K562 (cell line): Measurements from ENCODE around the gene CTRB1. TPM values are rescaled to one million over a fixed set of nuclear protein-coding genes. Genes with fewer than 3 reads are reported as not detected.

Experiments used
- ATAC-seq: fragments of 200-7000 bp; cut with Tn5 transposase; 3 replicates; pipeline ENCODE4 v1.9.1; 2020; ENCODE audit warnings: moderate library complexity
- BruUV-seq: library from RNA; stranded (reverse); fragments of 400-500 nt; replicated peaks from 2 replicates; lab custom pipeline; 2021; lab: Mats Ljungman, UMichigan
- CTCF ChIA-PET: fragments of 300-600 bp; formaldehyde crosslinking; extraction: SDS; loops from one replicate; lab custom pipeline; 2021; ENCODE audit warnings: low intra/inter-chr PET ratio; lab: Yijun Ruan, JAX
- POLR2A ChIA-PET: fragments of 300-600, 350-650 bp; sonication (Branson Sonifier 250); formaldehyde crosslinking; extraction: SDS; loops from one replicate; lab custom pipeline; 2021; ENCODE audit warnings: antibody characterized with exemption, inconsistent platforms; lab: Yijun Ruan, JAX
- DNase-seq, 4 experiments: peaks; one replicate each; pipeline versions ENCODE4 v3.0.0 to v3.0.0-alpha.2; 2011 to 2018; ENCODE audit warnings: low spot score in 3 of 4, mixed read lengths in 3 of 4; ENCODE audit errors: extremely low read depth in 1 of 4
- FAIRE-seq: peaks from 2 replicates; lab custom pipeline; 2011; peaks lifted over from hg19 to GRCh38; lab: Jason Lieb, UNC
- H2AFZ ChIP-seq: 2 replicates; pipeline ENCODE4 v1.6.0; 2011; ENCODE audit warnings: low read depth, low read length, control low read depth, inconsistent platforms
- H3K27ac ChIP-seq: fragments of 200-600 bp; 3 replicates; pipeline ENCODE4 v1.8.0; 2011; ENCODE audit warnings: low read depth, mild to moderate bottlenecking, control low read depth, inconsistent platforms, low read length, moderate library complexity, mixed read lengths; ENCODE audit errors: extremely low read depth
- H3K27me3 ChIP-seq, 2 experiments: fragments of 300-600 bp in 1 of 2; 2 replicates in 1 of 2; 3 replicates in 1 of 2; pipeline versions ENCODE4 v1.6.0 to v1.8.0; 2011; ENCODE audit warnings: inconsistent platforms in 2 of 2, low read length in 2 of 2, mild to moderate bottlenecking in 1 of 2, mixed read lengths in 1 of 2, moderate library complexity in 1 of 2; ENCODE audit not compliant: control insufficient read depth in 2 of 2, insufficient read depth in 2 of 2
- H3K36me3 ChIP-seq: fragments of 300-600 bp; 3 replicates; pipeline ENCODE4 v1.8.0; 2011; ENCODE audit warnings: mild to moderate bottlenecking, low read length, inconsistent platforms; ENCODE audit not compliant: control insufficient read depth, insufficient read depth
- H3K4me1 ChIP-seq, 2 experiments: fragments of 200-600 bp in 1 of 2; replicated peaks in 1 of 2; 2 replicates in 1 of 2; 3 replicates in 1 of 2; pipeline versions ENCODE4 v1.5.1 to v1.8.0; 2011; ENCODE audit warnings: inconsistent platforms in 2 of 2, low read length in 2 of 2, mild to moderate bottlenecking in 1 of 2, mixed read lengths in 1 of 2, moderate library complexity in 1 of 2; ENCODE audit not compliant: control insufficient read depth in 2 of 2, insufficient read depth in 2 of 2
- H3K4me2 ChIP-seq: 2 replicates; pipeline ENCODE4 v1.6.1; 2011; ENCODE audit warnings: low read length, control low read depth, inconsistent platforms, mixed read lengths; ENCODE audit not compliant: insufficient read depth
- H3K4me3 ChIP-seq: fragments of 200-600 bp; sonication (generic), shearing (Covaris generic); 2 replicates; pipeline ENCODE4 v1.5.1; 2016; ENCODE audit warnings: control low read depth, inconsistent platforms
- H3K79me2 ChIP-seq: fragments of 200-600 bp; 3 replicates; pipeline ENCODE4 v1.8.0; 2011; ENCODE audit warnings: low read length, inconsistent platforms; ENCODE audit not compliant: control insufficient read depth, insufficient read depth
- H3K9ac ChIP-seq, 2 experiments: 2 replicates each; pipeline versions ENCODE4 v1.6.0 to v1.6.1; 2011; ENCODE audit warnings: low read depth in 2 of 2, low read length in 2 of 2, control low read depth in 1 of 2, inconsistent platforms in 1 of 2, mild to moderate bottlenecking in 1 of 2, mixed read lengths in 1 of 2; ENCODE audit not compliant: insufficient read depth in 1 of 2
- H3K9me1 ChIP-seq: one replicate; pipeline ENCODE4 v1.6.0; 2011; ENCODE audit warnings: inconsistent platforms, mild to moderate bottlenecking, low read length, moderate library complexity; ENCODE audit not compliant: control insufficient read depth, insufficient read depth
- H3K9me3 ChIP-seq: replicated peaks from 2 replicates; pipeline ENCODE4 v1.5.1; 2011; ENCODE audit warnings: low read depth, low read length, inconsistent platforms; ENCODE audit not compliant: control insufficient read depth, insufficient read depth
- H4K20me1 ChIP-seq: replicated peaks from 2 replicates; pipeline ENCODE4 v1.6.1; 2011; ENCODE audit warnings: low read length, inconsistent platforms, mixed read lengths; ENCODE audit not compliant: control insufficient read depth, insufficient read depth
- HNRNPL ChIP-seq: fragments of 200-400 bp; formaldehyde crosslinking; IDR thresholded peaks from 2 replicates; pipeline ENCODE4 v1.6.1; 2017; ENCODE audit warnings: low read depth, mild to moderate bottlenecking, low read length
- KHSRP ChIP-seq: fragments of 450-650 bp; IDR thresholded peaks from 2 replicates; pipeline ENCODE4 v1.6.1; 2017
- PHTF2 ChIP-seq: fragments of 250-450 bp; sonication (Bioruptor Pico); IDR thresholded peaks from 2 replicates; pipeline ENCODE4 v1.5.0; 2021; ENCODE audit warnings: mild to moderate bottlenecking
- RNF2 ChIP-seq: sonication (generic); IDR thresholded peaks from 2 replicates; pipeline ENCODE4 v1.6.1; 2016
- SIN3B ChIP-seq: fragments of 450-650 bp; IDR thresholded peaks from 2 replicates; pipeline ENCODE4 v1.6.1; 2017; ENCODE audit warnings: low read depth, mild to moderate bottlenecking, moderate library complexity
- TBL1XR1 ChIP-seq, 2 experiments: IDR thresholded peaks; 2 replicates each; pipeline ENCODE4 v1.6.1; 2012; ENCODE audit warnings: improper control_type of control experiment in 2 of 2, low read length in 2 of 2, mild to moderate bottlenecking in 1 of 2
- TEAD1 ChIP-seq, 2 experiments: fragments of 450-650 bp in 1 of 2; sonication (generic) in 1 of 2; formaldehyde crosslinking; IDR thresholded peaks; 2 replicates each; pipeline versions ENCODE4 v1.4.0 to v1.8.0; 2020 to 2022; ENCODE audit warnings: mild to moderate bottlenecking in 2 of 2, missing genetic modification reagents in 1 of 2
- ZNF354B ChIP-seq: fragments of 250-450 bp; sonication (Bioruptor Pico); IDR thresholded peaks from 2 replicates; pipeline ENCODE4 v1.4.0; 2020
- ZNF431 ChIP-seq: sonication (generic); formaldehyde crosslinking; IDR thresholded peaks from 2 replicates; pipeline ENCODE4 v1.8.0; 2022; ENCODE audit warnings: mild to moderate bottlenecking, missing genetic modification reagents
- ZNF57 ChIP-seq: fragments of 450-650 bp; formaldehyde crosslinking; IDR thresholded peaks from 2 replicates; pipeline ENCODE4 v1.4.0; 2020; ENCODE audit warnings: mild to moderate bottlenecking, moderate library complexity
- WGBS: fragments of 100-300 bp; shearing (Covaris generic); methylation state at CpG from one replicate; pipeline ENCODE4 v1.1.6; 2016; ENCODE audit warnings: low coverage, mixed read lengths; ENCODE audit not compliant: insufficient coverage; ENCODE audit errors: missing lambda C conversion rate; 5-methylcytosine and 5-hydroxymethylcytosine counted together
- in situ Hi-C: fragments of 300-500 bp; cut with MboI; formaldehyde crosslinking; loops from 4 replicates; pipeline ENCODE4 v1.15.0; 2018; ENCODE audit warnings: inconsistent platforms, mixed read lengths
- intact Hi-C: fragments of 100-400 bp; cut with micrococcal nuclease; formaldehyde crosslinking; loops from 2 replicates; pipeline ENCODE4 v1.14.2; 2022
- polyA plus RNA-seq, 8 experiments: library from polyadenylated mRNA; depleted of rRNA in 4 of 8; stranded (reverse) in 5 of 8; unstranded in 3 of 8; fragments of >200 nt; fragmentation: Nextera tagmentation in 2 of 8; fragmentation: Illumina TruSeq in 1 of 8; extraction: Ambion mirVana in 2 of 8; extraction: Trizol in 1 of 8; gene quantifications; 2 replicates each; pipeline versions ENCODE4 v1.2.1 to v1.2.3, GENCODE V29; 2011 to 2014; ENCODE audit warnings: inconsistent platforms in 1 of 8, missing spikeins in 1 of 8
- total RNA-seq, 7 experiments: library from RNA; depleted of rRNA in 6 of 7; stranded (reverse); fragments of >200 nt in 6 of 7; fragmentation: Illumina TruSeq in 2 of 7; extraction: Trizol in 2 of 7; gene quantifications; 2 replicates each; pipeline versions ENCODE4 v1.2.1 to v1.2.3, GENCODE V29; 2011 to 2021; ENCODE audit warnings: low replicate concordance in 1 of 7
- TF ChIP-seq, protein P1 (sequence below), 3 experiments: IDR thresholded peaks in 2 of 3; conservative IDR thresholded peaks in 1 of 3; 2 replicates each; pipeline ENCODE4 v1.5.1; 2011 to 2012; ENCODE audit warnings: low read length in 3 of 3, mild to moderate bottlenecking in 3 of 3, control low read depth in 2 of 3, improper control_type of control experiment in 1 of 3, inconsistent platforms in 1 of 3, low read depth in 1 of 3, mixed read lengths in 1 of 3, moderate library complexity in 1 of 3; ENCODE audit not compliant: insufficient read depth in 2 of 3
- TF ChIP-seq, protein P2 (sequence below): fragments of 250-450 bp; sonication (Bioruptor Pico); IDR thresholded peaks from 2 replicates; pipeline ENCODE4 v1.8.0; 2021; ENCODE audit warnings: moderate library complexity, mild to moderate bottlenecking, inconsistent platforms
- TF ChIP-seq, protein P3 (sequence below): IDR thresholded peaks from 2 replicates; pipeline ENCODE4 v1.6.1; 2012; ENCODE audit warnings: low read depth, low read length, improper control_type of control experiment, borderline replicate concordance

Gene CTRB1
- total and polyA plus RNA-seq, 9 of the 15 experiments (the other 6 are each of a cell fraction or from before 2014, with no cell fraction given), result 2.3 TPM; not detected in 8

DNA sequence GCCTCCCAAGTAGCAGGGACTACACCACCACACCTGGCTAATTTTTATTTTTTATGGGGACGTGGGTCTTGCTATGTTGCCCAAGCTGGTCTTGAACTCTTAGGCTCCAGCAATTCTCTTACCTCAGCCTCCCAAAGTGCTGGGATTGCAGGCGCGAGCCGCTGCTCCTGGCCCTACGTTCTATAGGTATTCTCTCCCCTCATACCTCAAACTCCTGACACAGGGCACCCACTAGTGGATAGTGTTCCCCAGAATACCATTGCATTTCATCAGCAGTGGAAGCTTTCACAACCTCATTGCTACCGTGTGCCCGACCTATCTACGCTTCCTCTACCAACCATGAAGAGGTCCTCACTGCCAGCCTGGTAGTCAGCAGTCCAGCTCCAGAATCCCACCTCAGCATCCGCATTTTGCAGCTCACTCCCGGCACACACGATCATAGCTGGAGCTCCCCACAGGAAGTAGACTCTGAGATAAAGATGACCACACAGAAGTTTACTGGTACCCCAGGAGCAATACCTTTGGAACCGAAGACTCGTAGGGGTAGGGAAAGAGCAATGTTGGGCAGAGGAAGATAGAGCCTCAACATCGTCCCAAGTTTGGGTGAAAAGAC, 21.2 kb upstream of the CTRB1 start (continued):
- TF ChIP-seq, protein P1, sequence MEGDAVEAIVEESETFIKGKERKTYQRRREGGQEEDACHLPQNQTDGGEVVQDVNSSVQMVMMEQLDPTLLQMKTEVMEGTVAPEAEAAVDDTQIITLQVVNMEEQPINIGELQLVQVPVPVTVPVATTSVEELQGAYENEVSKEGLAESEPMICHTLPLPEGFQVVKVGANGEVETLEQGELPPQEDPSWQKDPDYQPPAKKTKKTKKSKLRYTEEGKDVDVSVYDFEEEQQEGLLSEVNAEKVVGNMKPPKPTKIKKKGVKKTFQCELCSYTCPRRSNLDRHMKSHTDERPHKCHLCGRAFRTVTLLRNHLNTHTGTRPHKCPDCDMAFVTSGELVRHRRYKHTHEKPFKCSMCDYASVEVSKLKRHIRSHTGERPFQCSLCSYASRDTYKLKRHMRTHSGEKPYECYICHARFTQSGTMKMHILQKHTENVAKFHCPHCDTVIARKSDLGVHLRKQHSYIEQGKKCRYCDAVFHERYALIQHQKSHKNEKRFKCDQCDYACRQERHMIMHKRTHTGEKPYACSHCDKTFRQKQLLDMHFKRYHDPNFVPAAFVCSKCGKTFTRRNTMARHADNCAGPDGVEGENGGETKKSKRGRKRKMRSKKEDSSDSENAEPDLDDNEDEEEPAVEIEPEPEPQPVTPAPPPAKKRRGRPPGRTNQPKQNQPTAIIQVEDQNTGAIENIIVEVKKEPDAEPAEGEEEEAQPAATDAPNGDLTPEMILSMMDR (IDR thresholded peaks at IDR 0.05 in 2 of 3, conservative IDR thresholded peaks at IDR 0.05 in 1 of 3; ENCODE audit: insufficient read depth in 2 of 3, low read depth in 1 of 3, low read length in 3 of 3), result peak; percentile 26 to 41 (median 32); a peak in 3 of 6 replicates

DNA sequence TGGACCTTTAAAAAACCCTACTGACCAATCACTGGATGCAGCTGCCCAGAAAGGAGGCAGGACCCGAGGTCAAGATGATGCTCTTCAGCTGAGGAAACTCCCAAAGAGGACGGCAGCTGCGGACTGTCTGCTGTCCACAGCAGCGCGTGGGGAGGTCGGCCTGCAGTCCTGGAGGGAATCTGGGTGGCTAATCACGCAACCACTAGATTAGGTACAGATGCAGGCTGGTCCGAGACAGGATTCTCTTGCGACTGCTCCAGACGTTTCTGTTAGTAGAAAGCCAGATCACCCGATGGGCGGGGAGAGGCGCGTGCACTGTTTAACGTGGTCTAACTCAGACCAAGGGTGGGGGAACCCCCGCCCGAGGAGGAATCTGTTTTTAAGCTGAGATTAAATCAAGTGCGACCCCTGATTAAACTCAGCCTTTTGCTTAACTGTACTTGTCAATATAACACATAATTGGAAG, 20.6 kb upstream of the CTRB1 start:
- intact Hi-C loops, result loop anchor here (2.0 to 5.0 kb wide), 2 partner anchors 34 to 267 kb away; partner anchors contain the start of gene TMEM170A
- no peak overlapping the region for H3K27ac ChIP-seq
- H2AFZ ChIP-seq, result peak overlapping the region; percentile 65
- peaks cover 0 to 8% of the 10 kb centered on the region in 2 experiments; a peak in 3 of 5 replicates for H3K4me1 ChIP-seq
- peak overlapping the region in 1 of 2 experiments; percentile 59; a peak in 2 of 4 replicates for H3K9ac ChIP-seq
- H3K4me3 ChIP-seq, result no peak overlapping the region
- peak; percentile 30 for ATAC-seq
- no peaks in the 10 kb centered on the region for H3K36me3 ChIP-seq
- H3K27me3 ChIP-seq, result peaks cover 39 to 46% of the 10 kb centered on the region in 2 experiments
- CTCF ChIA-PET, result interaction anchor here (2.0 kb wide), 1 partner anchor 266 kb away, joined by 6 read pairs; the partner anchor contains the start of gene TMEM170A
- H3K9me3 ChIP-seq, result no peaks in the 10 kb centered on the region
- H3K79me2 ChIP-seq, result no peaks in the 10 kb centered on the region
- POLR2A ChIA-PET, result interaction anchor here (0.6 kb wide), 2 partner anchors 224 to 403 kb away, joined by 3 read pairs; no protein-coding TSS in a partner anchor
- no peaks in the 10 kb centered on the region for H3K9me1 ChIP-seq
- DNase-seq, result peak in 1 of 4 experiments; percentile 20
- no peak for FAIRE-seq
- H3K4me2 ChIP-seq, result peak overlapping the region; percentile 60
- 1% methylated on average over 18 of the region's 18 CpGs for WGBS
- H4K20me1 ChIP-seq, result no peaks in the 10 kb centered on the region
- in situ Hi-C loops, result no loop called here
- no TSS peak for BruUV-seq
- TF ChIP-seq KHSRP (no peak), TEAD1 (CRISPR knock-in tag; IDR thresholded peaks at IDR 0.05) (no peak), ZNF57 (CRISPR knock-in tag) (no peak), ZNF431 (CRISPR knock-in tag) (no peak), TBL1XR1 (IDR thresholded peaks at IDR 0.05; ENCODE audit: low read length in 2 of 2) (no peak), PHTF2 (CRISPR knock-in tag) (no peak), SIN3B (no peak), RNF2 (0 out of 2 replicates have a peak, but pooled peaks have one; percentile 18), HNRNPL (no peak), ZNF354B (CRISPR knock-in tag) (no peak)
- TF ChIP-seq, protein P2, sequence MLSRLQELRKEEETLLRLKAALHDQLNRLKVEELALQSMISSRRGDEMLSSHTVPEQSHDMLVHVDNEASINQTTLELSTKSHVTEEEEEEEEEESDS (CRISPR knock-in tag), result no peak
- TF ChIP-seq, protein P3, sequence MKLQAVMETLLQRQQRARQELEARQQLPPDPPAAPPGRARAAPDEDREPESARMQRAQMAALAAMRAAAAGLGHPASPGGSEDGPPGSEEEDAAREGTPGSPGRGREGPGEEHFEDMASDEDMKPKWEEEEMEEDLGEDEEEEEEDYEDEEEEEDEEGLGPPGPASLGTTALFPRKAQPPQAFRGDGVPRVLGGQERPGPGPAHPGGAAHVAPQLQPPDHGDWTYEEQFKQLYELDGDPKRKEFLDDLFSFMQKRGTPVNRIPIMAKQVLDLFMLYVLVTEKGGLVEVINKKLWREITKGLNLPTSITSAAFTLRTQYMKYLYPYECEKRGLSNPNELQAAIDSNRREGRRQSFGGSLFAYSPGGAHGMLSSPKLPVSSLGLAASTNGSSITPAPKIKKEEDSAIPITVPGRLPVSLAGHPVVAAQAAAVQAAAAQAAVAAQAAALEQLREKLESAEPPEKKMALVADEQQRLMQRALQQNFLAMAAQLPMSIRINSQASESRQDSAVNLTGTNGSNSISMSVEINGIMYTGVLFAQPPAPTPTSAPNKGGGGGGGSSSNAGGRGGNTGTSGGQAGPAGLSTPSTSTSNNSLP, result no peak
